Upper lobe of left lung (tissue), 4 donors: ENCODE measurements around the gene DSCAM.

ENCODE experiments used
- CTCF ChIP-seq, 6 experiments: fragments of 450-650 bp in 4 of 6; fragments of 200-600 bp in 2 of 6; sonication (generic) in 2 of 6; IDR thresholded peaks; one replicate each; pipeline ENCODE4 v1.5.1; 2016 to 2019; ENCODE audit warnings: antibody characterized with exemption in 6 of 6
- POLR2A ChIP-seq, 4 donors: fragments of 450-650 bp; IDR thresholded peaks; one replicate each; pipeline ENCODE4 v1.5.1; 2016 to 2017; ENCODE audit warnings: antibody characterized with exemption in 4 of 4, mild to moderate bottlenecking in 2 of 4

- TF ChIP-seq CTCF (IDR thresholded peaks at IDR 0.05) (no peak), POLR2A (IDR thresholded peaks at IDR 0.05) (no peak)
Observed at GRCh38 chr21:40177979-40178378, 669.0 kb downstream of the DSCAM start.
